IMR-90 (cell line): ENCODE data around the gene LEKR1.

Experiments used
- CEBPB ChIP-seq: IDR thresholded peaks from 2 replicates; pipeline ENCODE4 v1.6.1; 2012; ENCODE audit warnings: low read depth, low read length, improper control_type of control experiment
- MXI1 ChIP-seq: IDR thresholded peaks from 2 replicates; pipeline ENCODE4 v1.6.1; 2012; ENCODE audit warnings: low read depth, mild to moderate bottlenecking, low read length, moderate library complexity, borderline replicate concordance
- POLR2A ChIP-seq: IDR thresholded peaks from 2 replicates; pipeline ENCODE4 v1.6.1; 2012; ENCODE audit warnings: mild to moderate bottlenecking, low read depth, low read length
- TF ChIP-seq, protein P1 (sequence below): conservative IDR thresholded peaks from 2 replicates; pipeline ENCODE4 v1.5.1; 2012; ENCODE audit warnings: mild to moderate bottlenecking, low read depth, low read length, improper control_type of control experiment

DNA sequence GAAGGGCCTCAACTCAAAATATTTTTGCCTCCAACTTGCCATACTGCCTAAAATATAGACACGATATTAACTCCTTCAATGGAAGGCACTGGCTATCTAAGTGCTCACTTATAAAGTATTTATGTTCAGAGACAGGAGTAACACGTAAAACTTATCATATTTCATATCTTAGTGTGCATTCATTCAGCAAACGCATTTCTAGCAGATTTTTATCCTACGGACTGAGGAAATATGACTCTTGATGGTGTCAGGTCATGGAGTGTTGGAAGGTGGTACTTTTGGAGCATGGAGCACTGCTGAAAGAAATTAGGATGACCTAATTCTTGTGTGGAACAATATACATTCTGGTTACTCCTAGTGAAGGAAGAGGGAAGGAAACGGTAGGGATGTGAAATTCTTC is 43.8 kb upstream of the LEKR1 start:
- TF ChIP-seq, protein P1, sequence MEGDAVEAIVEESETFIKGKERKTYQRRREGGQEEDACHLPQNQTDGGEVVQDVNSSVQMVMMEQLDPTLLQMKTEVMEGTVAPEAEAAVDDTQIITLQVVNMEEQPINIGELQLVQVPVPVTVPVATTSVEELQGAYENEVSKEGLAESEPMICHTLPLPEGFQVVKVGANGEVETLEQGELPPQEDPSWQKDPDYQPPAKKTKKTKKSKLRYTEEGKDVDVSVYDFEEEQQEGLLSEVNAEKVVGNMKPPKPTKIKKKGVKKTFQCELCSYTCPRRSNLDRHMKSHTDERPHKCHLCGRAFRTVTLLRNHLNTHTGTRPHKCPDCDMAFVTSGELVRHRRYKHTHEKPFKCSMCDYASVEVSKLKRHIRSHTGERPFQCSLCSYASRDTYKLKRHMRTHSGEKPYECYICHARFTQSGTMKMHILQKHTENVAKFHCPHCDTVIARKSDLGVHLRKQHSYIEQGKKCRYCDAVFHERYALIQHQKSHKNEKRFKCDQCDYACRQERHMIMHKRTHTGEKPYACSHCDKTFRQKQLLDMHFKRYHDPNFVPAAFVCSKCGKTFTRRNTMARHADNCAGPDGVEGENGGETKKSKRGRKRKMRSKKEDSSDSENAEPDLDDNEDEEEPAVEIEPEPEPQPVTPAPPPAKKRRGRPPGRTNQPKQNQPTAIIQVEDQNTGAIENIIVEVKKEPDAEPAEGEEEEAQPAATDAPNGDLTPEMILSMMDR, result no peak
- no peak for TF ChIP-seq POLR2A
- no peak for TF ChIP-seq CEBPB
- no peak for TF ChIP-seq MXI1
